ENCODE data around the gene DPYSL4.
A peak's percentile ranks its signal among the peaks of the same experiment; 100 is the strongest.

DPYSL4 gene

DNA sequence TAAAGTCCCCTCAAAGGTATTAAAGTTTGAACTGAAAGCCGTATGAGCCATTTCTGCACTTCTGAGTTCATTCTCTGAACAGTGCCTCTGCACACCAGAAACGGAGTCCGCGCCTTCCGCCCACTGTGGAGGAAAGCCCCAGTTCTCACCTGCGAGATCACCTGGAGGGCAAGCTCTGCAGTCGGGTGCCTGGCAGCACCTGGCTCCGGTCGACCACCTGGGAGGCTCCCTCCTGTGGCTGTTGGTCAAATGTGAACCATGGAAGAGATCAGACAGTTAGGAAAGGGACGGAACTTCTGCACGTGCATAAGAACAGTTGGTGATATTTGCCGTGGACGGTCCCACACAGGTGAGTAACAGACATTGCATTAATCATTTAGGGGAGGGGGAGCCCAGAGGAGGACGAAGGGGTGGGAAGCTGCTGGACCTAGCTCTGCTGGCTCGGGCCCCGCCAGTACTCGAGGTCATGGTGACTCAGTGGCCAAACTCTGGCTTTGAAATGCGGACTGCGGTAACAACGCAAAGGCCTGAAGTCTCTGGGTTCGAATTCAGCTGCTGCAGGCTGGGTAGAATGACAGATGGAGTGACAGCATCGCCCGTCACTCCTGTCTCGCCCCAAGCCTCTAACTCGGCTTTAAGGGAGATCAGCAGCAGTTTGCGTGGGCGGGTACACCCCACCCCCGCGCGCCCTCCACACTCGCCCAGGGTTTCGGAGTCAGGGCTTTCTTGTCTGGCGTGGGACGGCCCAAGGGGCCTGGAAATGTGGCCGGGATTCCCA is 1.7 kb upstream of the DPYSL4 start:
- Histone ChIP-seq H3K27ac (ENCODE audit: low read depth, low read length) (no peak overlapping the region), H3K4me1 (ENCODE audit: insufficient read depth, low read length) (no peaks in the 10 kb centered on the region), H3K9ac (ENCODE audit: low read depth, low read length) (no peak overlapping the region), H3K36me3 (ENCODE audit: insufficient read depth, low read length) (no peaks in the 10 kb centered on the region), H3K27me3 (ENCODE audit: insufficient read depth, low read length) (peaks cover 79% of the 10 kb centered on the region), H3K4me3 (ENCODE audit: low read length) (no peak overlapping the region), H3K9me3 (ENCODE audit: insufficient read depth, low read depth, low read length) (no peaks in the 10 kb centered on the region)
- WGBS, result 36% methylated on average over 35 of the region's 35 CpGs

DNA sequence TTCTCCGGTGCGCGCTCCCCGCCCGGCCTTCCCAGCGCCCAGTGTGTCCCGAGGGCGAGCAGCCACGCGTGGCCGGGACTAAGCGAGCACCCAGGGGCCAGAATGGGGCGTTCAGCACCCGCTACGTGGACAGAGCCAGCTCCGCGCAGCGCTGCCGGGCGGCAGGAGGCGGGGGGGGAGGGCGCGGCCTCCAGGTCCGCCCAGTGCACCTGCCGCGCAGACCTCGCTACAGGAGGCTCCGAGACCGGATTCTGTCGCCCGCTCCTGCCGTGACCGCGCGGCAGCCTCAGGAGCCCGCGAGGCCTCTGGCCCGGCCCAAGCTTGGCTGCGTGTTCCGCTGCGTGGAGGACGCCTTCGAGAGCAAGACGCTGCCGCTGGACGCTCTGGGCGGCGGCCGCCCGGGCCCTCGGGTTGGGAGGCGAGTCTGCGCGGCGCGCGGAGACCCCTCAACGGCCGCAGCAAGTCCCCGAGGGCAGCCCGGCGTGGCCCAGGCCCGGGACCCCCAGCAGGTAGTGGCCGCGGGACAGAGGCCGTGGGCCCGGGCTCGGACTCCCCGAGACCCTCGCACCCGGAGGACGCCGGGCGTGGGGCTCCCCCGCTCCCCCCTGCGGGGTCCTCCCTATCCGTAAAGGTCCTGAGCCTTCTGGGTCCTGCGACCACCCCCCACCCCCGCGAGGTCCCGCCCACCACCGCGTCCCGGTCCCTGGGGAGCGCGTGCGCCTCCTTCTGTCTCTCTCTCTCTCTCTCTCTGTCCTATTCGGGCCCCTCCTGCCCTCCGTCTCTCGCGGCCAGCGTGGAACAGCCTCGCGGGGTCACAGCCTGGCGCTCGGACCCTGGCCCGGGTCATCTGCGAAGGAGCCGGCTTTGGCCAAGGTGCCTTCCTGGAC is 904 bp upstream of the DPYSL4 start:
- H3K27ac ChIP-seq (ENCODE audit: low read depth, low read length), result no peak overlapping the region
- WGBS, result 5% methylated on average over 99 of the region's 99 CpGs
- H3K9ac ChIP-seq (ENCODE audit: low read depth, low read length), result no peak overlapping the region
- H3K27me3 ChIP-seq (ENCODE audit: insufficient read depth, low read length), result peaks cover 82% of the 10 kb centered on the region
- H3K36me3 ChIP-seq (ENCODE audit: insufficient read depth, low read length), result no peaks in the 10 kb centered on the region
- H3K4me3 ChIP-seq (ENCODE audit: low read length), result peak overlapping the region; percentile 46
- H3K4me1 ChIP-seq (ENCODE audit: insufficient read depth, low read length), result no peaks in the 10 kb centered on the region
- H3K9me3 ChIP-seq (ENCODE audit: insufficient read depth, low read depth, low read length), result no peaks in the 10 kb centered on the region

DNA sequence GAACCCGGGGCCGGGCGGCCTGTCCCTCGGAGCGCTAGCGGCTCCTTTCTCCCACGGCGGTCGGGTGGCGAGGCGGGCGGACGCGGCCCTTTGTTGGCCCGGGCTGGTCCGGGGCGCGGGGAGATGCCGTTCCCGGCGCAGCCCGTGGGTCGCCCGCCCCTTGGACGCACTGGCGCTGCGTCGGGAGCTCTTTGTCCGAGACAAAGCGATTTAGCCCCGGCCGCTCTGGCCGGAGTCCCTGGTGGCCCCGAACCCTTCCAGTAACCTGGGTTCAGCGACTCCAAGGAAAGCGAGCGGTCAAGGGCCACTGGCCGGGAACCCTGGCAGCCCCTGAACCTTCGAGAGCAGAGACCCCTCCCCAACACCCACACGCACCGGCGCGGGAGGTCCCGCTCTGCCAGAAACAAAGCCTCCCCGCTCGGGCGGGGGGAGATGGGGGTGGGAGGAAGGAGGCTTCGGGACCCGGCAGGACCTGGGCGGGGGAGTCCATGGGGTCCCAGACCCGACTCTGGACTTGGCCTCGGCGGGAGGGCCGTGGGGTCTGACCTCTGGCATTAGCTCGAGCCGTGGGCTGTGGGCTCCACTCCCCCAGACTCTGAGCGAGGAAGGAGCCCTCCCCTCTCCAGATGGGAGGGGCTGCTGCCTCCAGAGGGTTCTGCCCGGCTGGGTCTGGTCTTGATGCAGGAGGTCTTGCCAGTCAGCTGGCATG is 836 bp downstream of the DPYSL4 start:
- WGBS, result 4% methylated on average over 53 of the region's 58 CpGs
- H3K36me3 ChIP-seq (ENCODE audit: insufficient read depth, low read length), result no peaks in the 10 kb centered on the region
- peaks cover 73% of the 10 kb centered on the region for H3K27me3 ChIP-seq (ENCODE audit: insufficient read depth, low read length)
- no peaks in the 10 kb centered on the region for H3K4me1 ChIP-seq (ENCODE audit: insufficient read depth, low read length)
- H3K4me3 ChIP-seq (ENCODE audit: low read length), result peak overlapping the region; percentile 67
- H3K27ac ChIP-seq (ENCODE audit: low read depth, low read length), result no peak overlapping the region
- H3K9me3 ChIP-seq (ENCODE audit: insufficient read depth, low read depth, low read length), result no peaks in the 10 kb centered on the region
- H3K9ac ChIP-seq (ENCODE audit: low read depth, low read length), result peak overlapping the region; percentile 68

DNA sequence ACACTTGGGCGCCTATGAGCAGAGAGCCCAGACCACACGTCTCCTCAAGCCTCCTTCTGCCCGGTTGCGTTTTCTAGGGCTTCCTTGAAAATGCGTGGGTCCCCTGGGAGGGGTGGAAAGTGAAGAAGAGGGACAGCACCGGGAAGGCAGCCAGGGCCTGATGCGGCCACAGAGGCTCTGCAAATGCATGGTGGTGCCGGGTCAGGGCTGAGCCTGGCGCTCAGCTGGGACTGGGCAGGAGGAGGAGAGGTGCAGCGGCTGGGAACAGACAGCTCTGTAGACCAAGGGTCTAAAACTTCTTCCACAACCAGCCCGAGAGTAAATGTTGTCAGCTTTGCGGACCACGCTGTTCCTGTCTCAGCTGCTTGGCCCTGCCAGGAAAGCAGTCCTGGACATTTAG is 1.6 kb downstream of the DPYSL4 start:
- Histone ChIP-seq H3K9me3 (ENCODE audit: insufficient read depth, low read depth, low read length) (no peaks in the 10 kb centered on the region), H3K4me1 (ENCODE audit: insufficient read depth, low read length) (no peaks in the 10 kb centered on the region), H3K36me3 (ENCODE audit: insufficient read depth, low read length) (no peaks in the 10 kb centered on the region), H3K4me3 (ENCODE audit: low read length) (peak overlapping the region; percentile 67; the same call in 1 of the 2 replicates), H3K27me3 (ENCODE audit: insufficient read depth, low read length) (peaks cover 65% of the 10 kb centered on the region), H3K9ac (ENCODE audit: low read depth, low read length) (no peak overlapping the region), H3K27ac (ENCODE audit: low read depth, low read length) (no peak overlapping the region)
- WGBS, result 78% methylated on average over 13 of the region's 13 CpGs

DNA sequence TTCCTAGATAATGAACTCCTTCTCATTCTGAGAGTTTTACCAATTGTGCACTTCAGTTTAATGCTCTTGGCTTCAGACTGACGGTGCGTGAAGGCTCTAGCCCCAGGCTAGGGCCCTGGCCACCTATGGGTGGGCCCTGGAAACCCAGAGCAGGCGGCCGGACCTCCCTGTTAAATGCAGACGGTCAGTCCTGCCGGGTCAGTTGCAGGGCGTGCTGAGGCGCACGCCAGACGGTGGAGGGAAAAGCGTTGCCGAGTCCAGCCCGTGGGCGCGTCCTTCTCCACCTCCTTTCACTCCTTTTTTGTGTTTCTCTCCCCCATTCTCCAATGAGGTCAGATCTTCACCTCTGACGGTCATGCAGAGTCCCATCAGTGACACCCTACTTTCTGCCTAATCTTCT is 2.3 kb downstream of the DPYSL4 start:
- Histone ChIP-seq H3K36me3 (ENCODE audit: insufficient read depth, low read length) (no peaks in the 10 kb centered on the region), H3K27ac (ENCODE audit: low read depth, low read length) (no peak overlapping the region), H3K9ac (ENCODE audit: low read depth, low read length) (no peak overlapping the region), H3K27me3 (ENCODE audit: insufficient read depth, low read length) (peaks cover 58% of the 10 kb centered on the region), H3K4me1 (ENCODE audit: insufficient read depth, low read length) (no peaks in the 10 kb centered on the region), H3K9me3 (ENCODE audit: insufficient read depth, low read depth, low read length) (no peaks in the 10 kb centered on the region), H3K4me3 (ENCODE audit: low read length) (no peak overlapping the region)
- WGBS, result 87% methylated on average over 16 of the region's 16 CpGs

DNA sequence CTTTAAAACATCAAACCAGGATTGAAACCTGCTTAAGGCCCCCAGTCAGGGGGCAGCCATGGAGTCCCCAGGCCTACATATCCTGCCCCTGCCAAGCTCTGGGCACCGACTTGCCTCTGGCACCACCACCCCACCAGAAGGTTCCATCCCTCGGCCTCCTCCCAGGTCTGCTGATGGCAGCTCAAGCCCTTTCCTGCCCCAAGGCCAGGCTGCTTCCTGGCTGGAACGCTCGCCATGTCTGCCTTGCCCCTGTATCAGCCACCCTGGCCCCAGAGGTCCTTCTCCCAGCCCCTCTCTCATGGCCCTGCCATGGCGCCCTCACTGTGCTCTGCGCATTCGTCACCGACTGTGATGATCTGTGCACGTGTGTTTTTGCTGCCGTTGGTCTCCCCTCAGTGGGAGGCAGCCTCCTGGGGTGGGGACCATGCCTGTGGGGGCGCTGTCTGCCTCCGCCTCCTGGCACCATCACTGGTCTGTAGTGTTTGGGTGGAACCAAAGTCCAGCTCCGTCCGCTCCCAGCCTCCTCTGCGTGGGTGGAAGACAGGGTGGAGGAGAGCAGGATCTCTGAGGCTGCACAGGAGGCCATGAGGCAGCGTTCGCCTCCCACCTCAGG is 3.2 kb downstream of the DPYSL4 start:
- H3K4me3 ChIP-seq (ENCODE audit: low read length), result no peak overlapping the region
- H3K9ac ChIP-seq (ENCODE audit: low read depth, low read length), result no peak overlapping the region
- H3K9me3 ChIP-seq (ENCODE audit: insufficient read depth, low read depth, low read length), result no peaks in the 10 kb centered on the region
- no peaks in the 10 kb centered on the region for H3K4me1 ChIP-seq (ENCODE audit: insufficient read depth, low read length)
- WGBS, result 91% methylated on average over 17 of the region's 17 CpGs
- H3K27me3 ChIP-seq (ENCODE audit: insufficient read depth, low read length), result peaks cover 49% of the 10 kb centered on the region
- no peaks in the 10 kb centered on the region for H3K36me3 ChIP-seq (ENCODE audit: insufficient read depth, low read length)
- no peak overlapping the region for H3K27ac ChIP-seq (ENCODE audit: low read depth, low read length)

DNA sequence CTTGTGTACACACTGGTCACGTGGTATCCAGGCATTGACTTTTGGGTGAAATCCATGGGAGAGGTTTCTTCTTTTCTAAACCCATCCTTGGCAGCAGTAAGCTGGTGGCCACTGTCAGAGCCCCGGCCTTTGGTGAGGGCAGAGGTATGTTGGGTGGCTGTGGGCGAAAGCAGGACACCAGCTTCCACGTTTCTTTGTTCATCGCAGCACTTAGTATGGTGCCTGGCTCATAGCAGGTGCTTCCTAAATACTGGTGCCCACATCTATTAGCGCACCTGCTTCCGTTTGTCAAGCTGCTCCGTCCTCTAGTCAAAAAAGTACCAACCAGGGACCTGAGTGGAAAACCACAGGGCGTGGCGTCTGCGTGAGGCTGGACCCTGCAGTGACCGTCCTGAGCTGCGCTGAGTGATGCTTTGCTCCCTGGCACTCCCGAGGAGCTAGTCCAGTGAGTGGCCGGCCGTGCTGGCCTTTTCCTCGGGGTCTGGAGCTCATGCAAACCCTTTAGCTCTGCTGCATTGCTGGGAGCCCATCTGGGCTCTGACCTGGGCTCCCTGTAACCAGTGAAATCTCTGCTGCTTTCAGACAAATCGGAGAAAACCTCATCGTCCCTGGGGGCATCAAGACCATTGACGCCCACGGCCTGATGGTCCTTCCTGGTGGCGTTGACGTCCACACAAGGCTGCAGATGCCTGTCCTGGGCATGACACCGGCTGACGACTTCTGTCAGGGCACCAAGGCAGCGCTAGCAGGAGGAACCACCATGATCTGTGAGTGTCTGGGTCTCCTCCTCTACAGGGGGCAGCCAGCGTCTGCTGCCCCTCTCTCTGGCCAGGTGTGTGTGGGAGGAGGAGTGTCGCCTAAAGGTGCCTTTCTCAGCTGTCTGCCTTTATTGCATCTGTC is 5.6 kb downstream of the DPYSL4 start:
- Histone ChIP-seq H3K4me1 (ENCODE audit: insufficient read depth, low read length) (no peaks in the 10 kb centered on the region), H3K27ac (ENCODE audit: low read depth, low read length) (no peak overlapping the region), H3K4me3 (ENCODE audit: low read length) (no peak overlapping the region), H3K27me3 (ENCODE audit: insufficient read depth, low read length) (peaks cover 28% of the 10 kb centered on the region), H3K36me3 (ENCODE audit: insufficient read depth, low read length) (no peaks in the 10 kb centered on the region), H3K9me3 (ENCODE audit: insufficient read depth, low read depth, low read length) (no peaks in the 10 kb centered on the region), H3K9ac (ENCODE audit: low read depth, low read length) (no peak overlapping the region)
- 93% methylated on average over 28 of the region's 28 CpGs for WGBS

DNA sequence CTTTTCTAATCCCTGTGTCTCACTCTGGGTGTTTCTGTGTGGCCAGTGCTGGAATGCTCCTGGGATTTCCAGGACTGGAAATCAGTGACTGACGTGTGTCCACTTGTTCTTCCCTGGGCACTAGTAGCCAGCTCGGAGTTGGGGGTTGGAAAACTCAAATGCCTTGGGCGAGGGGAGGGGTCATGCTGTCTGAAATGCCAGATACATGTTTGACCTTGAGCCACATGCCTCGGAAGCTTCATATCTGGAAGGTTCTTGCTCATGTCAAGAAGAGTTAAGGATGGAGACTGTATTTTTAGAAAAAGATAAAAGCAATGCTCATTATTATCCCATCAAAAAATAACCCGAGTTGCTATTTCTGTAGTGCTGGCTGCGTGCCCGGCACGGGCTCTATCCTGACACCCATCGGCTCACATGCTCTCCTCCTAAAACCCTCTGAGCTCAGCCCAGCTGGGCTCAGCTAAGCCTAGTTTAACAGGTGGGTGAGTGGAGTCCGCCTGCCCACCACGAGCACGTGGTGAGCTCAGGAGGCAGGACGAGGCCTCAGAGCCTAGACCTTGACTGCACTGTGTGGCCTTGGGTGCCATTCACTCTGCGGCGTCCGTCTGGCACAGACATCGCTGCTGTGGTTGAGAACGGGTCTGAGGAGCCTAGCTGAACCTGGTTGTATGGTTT is 6.4 kb downstream of the DPYSL4 start:
- Histone ChIP-seq H3K4me3 (ENCODE audit: low read length) (no peak overlapping the region), H3K9ac (ENCODE audit: low read depth, low read length) (no peak overlapping the region)

DNA sequence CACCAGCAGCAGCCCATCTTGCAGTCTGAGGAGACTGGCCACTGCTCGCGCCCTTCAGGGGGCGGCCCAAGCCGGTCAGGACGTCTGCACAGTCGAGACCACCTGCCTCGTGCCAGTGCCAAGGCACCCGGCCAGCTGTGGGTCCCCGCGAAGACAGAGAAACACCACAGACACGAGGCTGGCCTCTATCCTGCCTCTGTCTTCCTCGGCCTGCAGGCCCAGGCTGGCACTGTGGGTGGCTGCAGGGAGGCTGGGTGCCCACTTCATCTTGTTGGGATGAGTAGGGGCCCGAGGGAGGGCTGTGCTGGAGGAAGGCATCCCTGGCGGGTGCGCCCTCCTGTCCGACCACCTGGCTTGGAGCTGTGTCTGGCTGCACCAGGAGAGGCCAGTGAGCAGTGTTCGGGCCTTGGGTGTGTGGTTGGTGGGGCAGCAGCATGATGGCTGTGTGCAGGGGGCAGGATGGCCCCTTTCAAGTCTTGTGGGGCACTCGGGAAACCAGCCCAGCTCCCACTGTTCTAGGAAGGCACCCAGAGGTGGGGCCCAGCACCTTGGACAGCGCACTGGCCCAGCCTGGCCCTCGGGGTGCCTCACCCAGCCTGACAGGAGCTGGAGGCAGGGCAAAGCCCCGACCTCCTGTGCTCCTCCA is 7.3 kb downstream of the DPYSL4 start:
- Histone ChIP-seq H3K9ac (ENCODE audit: low read depth, low read length) (no peak overlapping the region), H3K27ac (ENCODE audit: low read depth, low read length) (no peak overlapping the region), H3K4me1 (ENCODE audit: insufficient read depth, low read length) (no peaks in the 10 kb centered on the region), H3K9me3 (ENCODE audit: insufficient read depth, low read depth, low read length) (no peaks in the 10 kb centered on the region), H3K36me3 (ENCODE audit: insufficient read depth, low read length) (no peaks in the 10 kb centered on the region), H3K4me3 (ENCODE audit: low read length) (no peak overlapping the region), H3K27me3 (ENCODE audit: insufficient read depth, low read length) (peaks cover 11% of the 10 kb centered on the region)
- WGBS, result 93% methylated on average over 21 of the region's 21 CpGs

More for the DNA sequence above, 6.4 kb downstream of the DPYSL4 start:
- 80% methylated on average over 18 of the region's 18 CpGs for WGBS
- peaks cover 20% of the 10 kb centered on the region for H3K27me3 ChIP-seq (ENCODE audit: insufficient read depth, low read length)
- H3K27ac ChIP-seq (ENCODE audit: low read depth, low read length), result no peak overlapping the region
- no peaks in the 10 kb centered on the region for H3K9me3 ChIP-seq (ENCODE audit: insufficient read depth, low read depth, low read length)
- H3K36me3 ChIP-seq (ENCODE audit: insufficient read depth, low read length), result no peaks in the 10 kb centered on the region
- no peaks in the 10 kb centered on the region for H3K4me1 ChIP-seq (ENCODE audit: insufficient read depth, low read length)

Measured in HUES64 (cell line).